ENCODE measurements around the gene TMEM163.

TMEM163 gene

DNA sequence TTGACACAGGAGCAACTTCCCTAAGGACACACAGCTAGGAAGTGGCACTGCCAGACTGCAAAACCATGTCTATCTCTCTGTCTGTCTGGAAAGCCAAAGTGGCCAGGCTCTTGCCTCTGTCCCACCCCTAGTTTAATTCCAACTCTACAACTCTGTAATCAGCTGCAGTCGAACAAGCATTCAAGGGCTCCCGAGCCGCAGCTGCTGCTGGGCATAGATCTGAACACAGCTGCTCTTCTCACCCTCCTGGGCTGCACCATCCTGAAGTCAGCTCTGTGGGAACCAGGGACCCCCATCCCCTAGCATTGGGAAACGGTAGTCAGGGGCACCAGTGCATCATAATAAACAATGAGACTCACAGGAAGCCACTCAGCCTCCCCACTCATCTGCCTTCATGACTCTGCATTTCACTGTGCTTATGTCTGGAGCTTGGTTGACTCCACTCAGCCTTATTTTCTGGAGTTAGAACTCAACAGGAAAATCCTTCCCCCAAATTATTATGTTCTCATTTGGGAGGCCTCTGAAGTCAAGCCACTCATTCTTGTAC is 44.4 kb upstream of the TMEM163 start:
- TF ChIP-seq ZBTB7A (IDR thresholded peaks at IDR 0.05; ENCODE audit: low read depth) (no peak), RAD21 (IDR thresholded peaks at IDR 0.05; ENCODE audit: low read depth) (no peak), TEAD4 (IDR thresholded peaks at IDR 0.05) (no peak), FOXM1 (IDR thresholded peaks at IDR 0.05; ENCODE audit: borderline replicate concordance, low read depth) (no peak), CEBPB (IDR thresholded peaks at IDR 0.05) (no peak), EGR1 (IDR thresholded peaks at IDR 0.05) (no peak), TCF12 (IDR thresholded peaks at IDR 0.05; ENCODE audit: low read depth) (no peak), NFIC (IDR thresholded peaks at IDR 0.05) (no peak), YY1 (IDR thresholded peaks at IDR 0.05; ENCODE audit: low read depth) (no peak), CREB1 (IDR thresholded peaks at IDR 0.05; ENCODE audit: low read depth) (no peak), TAF1 (IDR thresholded peaks at IDR 0.05; ENCODE audit: low read depth) (no peak), EP300 (IDR thresholded peaks at IDR 0.05; ENCODE audit: borderline replicate concordance) (no peak)
- TF ChIP-seq, protein P1, sequence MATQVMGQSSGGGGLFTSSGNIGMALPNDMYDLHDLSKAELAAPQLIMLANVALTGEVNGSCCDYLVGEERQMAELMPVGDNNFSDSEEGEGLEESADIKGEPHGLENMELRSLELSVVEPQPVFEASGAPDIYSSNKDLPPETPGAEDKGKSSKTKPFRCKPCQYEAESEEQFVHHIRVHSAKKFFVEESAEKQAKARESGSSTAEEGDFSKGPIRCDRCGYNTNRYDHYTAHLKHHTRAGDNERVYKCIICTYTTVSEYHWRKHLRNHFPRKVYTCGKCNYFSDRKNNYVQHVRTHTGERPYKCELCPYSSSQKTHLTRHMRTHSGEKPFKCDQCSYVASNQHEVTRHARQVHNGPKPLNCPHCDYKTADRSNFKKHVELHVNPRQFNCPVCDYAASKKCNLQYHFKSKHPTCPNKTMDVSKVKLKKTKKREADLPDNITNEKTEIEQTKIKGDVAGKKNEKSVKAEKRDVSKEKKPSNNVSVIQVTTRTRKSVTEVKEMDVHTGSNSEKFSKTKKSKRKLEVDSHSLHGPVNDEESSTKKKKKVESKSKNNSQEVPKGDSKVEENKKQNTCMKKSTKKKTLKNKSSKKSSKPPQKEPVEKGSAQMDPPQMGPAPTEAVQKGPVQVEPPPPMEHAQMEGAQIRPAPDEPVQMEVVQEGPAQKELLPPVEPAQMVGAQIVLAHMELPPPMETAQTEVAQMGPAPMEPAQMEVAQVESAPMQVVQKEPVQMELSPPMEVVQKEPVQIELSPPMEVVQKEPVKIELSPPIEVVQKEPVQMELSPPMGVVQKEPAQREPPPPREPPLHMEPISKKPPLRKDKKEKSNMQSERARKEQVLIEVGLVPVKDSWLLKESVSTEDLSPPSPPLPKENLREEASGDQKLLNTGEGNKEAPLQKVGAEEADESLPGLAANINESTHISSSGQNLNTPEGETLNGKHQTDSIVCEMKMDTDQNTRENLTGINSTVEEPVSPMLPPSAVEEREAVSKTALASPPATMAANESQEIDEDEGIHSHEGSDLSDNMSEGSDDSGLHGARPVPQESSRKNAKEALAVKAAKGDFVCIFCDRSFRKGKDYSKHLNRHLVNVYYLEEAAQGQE (IDR thresholded peaks at IDR 0.05; ENCODE audit: low read depth): no peak
- TF ChIP-seq, protein P2, sequence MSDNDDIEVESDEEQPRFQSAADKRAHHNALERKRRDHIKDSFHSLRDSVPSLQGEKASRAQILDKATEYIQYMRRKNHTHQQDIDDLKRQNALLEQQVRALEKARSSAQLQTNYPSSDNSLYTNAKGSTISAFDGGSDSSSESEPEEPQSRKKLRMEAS (IDR thresholded peaks at IDR 0.05): no peak
- TF ChIP-seq, protein P3, sequence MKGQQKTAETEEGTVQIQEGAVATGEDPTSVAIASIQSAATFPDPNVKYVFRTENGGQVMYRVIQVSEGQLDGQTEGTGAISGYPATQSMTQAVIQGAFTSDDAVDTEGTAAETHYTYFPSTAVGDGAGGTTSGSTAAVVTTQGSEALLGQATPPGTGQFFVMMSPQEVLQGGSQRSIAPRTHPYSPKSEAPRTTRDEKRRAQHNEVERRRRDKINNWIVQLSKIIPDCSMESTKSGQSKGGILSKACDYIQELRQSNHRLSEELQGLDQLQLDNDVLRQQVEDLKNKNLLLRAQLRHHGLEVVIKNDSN (IDR thresholded peaks at IDR 0.05): no peak

DNA sequence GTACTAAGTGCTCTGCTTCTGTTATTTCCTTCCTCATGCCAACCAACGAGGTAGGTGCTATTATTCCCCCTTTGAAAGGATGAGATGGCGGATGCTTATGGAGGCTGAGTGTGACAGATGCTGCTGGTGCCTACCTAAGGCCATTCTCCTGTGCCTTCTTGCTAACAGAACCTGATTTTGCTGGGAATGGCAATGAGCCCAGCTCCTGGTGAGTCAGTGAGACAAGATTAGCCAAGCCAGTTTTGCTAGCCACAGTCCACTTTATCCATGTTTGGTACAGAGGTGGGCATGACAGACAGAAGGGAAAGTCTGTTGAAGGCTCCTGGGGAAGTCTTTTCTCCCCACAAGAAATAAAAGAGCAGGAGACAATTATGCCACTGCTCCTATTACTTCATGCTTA is 43.7 kb upstream of the TMEM163 start:
- TF ChIP-seq, protein P2 (IDR thresholded peaks at IDR 0.05): no peak
- TF ChIP-seq TCF12 (IDR thresholded peaks at IDR 0.05; ENCODE audit: low read depth): no peak
- no peak for TF ChIP-seq EP300 (IDR thresholded peaks at IDR 0.05; ENCODE audit: borderline replicate concordance)
- no peak for TF ChIP-seq RAD21 (IDR thresholded peaks at IDR 0.05; ENCODE audit: low read depth)
- no peak for TF ChIP-seq TEAD4 (IDR thresholded peaks at IDR 0.05)
- TF ChIP-seq NFIC (IDR thresholded peaks at IDR 0.05): no peak
- TF ChIP-seq CREB1 (IDR thresholded peaks at IDR 0.05; ENCODE audit: low read depth): no peak
- TF ChIP-seq CEBPB (IDR thresholded peaks at IDR 0.05): no peak
- no peak for TF ChIP-seq EGR1 (IDR thresholded peaks at IDR 0.05)
- no peak for TF ChIP-seq YY1 (IDR thresholded peaks at IDR 0.05; ENCODE audit: low read depth)
- TF ChIP-seq ZBTB7A (IDR thresholded peaks at IDR 0.05; ENCODE audit: low read depth): no peak
- TF ChIP-seq TAF1 (IDR thresholded peaks at IDR 0.05; ENCODE audit: low read depth): no peak

DNA sequence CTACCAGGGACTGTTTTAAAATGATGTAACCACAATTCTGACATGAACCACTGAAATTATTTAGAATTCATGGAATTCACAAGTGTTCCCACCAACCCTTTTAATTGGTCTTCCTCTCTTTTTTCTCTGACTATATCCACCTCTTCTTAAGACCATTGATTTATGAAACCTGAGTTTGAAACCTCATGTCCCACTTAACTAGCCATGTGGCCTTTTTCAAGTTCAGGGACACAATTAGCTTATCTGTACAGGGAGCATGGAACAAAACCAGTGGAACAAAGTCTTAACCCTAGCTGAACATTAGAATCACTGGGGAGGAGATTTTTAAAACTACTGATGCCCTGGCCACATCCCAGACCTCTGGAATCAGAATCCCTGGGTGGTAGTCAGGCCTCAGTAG is 41.6 kb upstream of the TMEM163 start:
- no peak for TF ChIP-seq TEAD4 (IDR thresholded peaks at IDR 0.05)
- no peak for TF ChIP-seq NFIC (IDR thresholded peaks at IDR 0.05)
- TF ChIP-seq YY1 (IDR thresholded peaks at IDR 0.05; ENCODE audit: low read depth): no peak
- no peak for TF ChIP-seq FOXM1 (IDR thresholded peaks at IDR 0.05; ENCODE audit: borderline replicate concordance, low read depth)
- no peak for TF ChIP-seq EP300 (IDR thresholded peaks at IDR 0.05; ENCODE audit: borderline replicate concordance)
- TF ChIP-seq ZBTB7A (IDR thresholded peaks at IDR 0.05; ENCODE audit: low read depth): no peak
- no peak for TF ChIP-seq CEBPB (IDR thresholded peaks at IDR 0.05)
- TF ChIP-seq TCF12 (IDR thresholded peaks at IDR 0.05; ENCODE audit: low read depth): no peak
- TF ChIP-seq RAD21 (IDR thresholded peaks at IDR 0.05; ENCODE audit: low read depth): no peak
- TF ChIP-seq EGR1 (IDR thresholded peaks at IDR 0.05): no peak
- TF ChIP-seq, protein P3 (IDR thresholded peaks at IDR 0.05): no peak
- TF ChIP-seq, protein P2 (IDR thresholded peaks at IDR 0.05): no peak
- TF ChIP-seq, protein P1 (IDR thresholded peaks at IDR 0.05; ENCODE audit: low read depth): no peak
- no peak for TF ChIP-seq TAF1 (IDR thresholded peaks at IDR 0.05; ENCODE audit: low read depth)
- no peak for TF ChIP-seq CREB1 (IDR thresholded peaks at IDR 0.05; ENCODE audit: low read depth)

DNA sequence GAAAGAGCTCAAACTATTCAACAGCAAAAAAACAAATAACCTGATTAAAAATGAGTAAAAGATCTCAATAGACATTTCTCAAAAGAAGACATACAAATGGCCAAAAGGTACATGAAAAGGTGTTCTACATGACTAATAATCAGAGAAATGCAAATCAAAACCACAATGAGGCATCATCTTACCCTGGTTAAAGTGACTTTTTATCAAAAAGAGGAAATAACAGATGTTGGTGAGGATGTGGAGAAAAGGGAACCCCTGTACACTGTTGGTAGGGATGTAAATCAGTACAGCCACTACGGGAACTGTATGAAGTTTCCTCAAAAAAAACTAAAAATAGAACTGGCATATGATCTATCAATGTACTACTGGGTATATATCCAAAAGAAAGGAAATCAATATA is 39.8 kb upstream of the TMEM163 start:
- TF ChIP-seq YY1 (IDR thresholded peaks at IDR 0.05; ENCODE audit: low read depth): no peak
- TF ChIP-seq CREB1 (IDR thresholded peaks at IDR 0.05; ENCODE audit: low read depth): no peak
- TF ChIP-seq ZBTB7A (IDR thresholded peaks at IDR 0.05; ENCODE audit: low read depth): no peak
- TF ChIP-seq TEAD4 (IDR thresholded peaks at IDR 0.05): no peak
- no peak for TF ChIP-seq EP300 (IDR thresholded peaks at IDR 0.05; ENCODE audit: borderline replicate concordance)
- no peak for TF ChIP-seq NFIC (IDR thresholded peaks at IDR 0.05)
- TF ChIP-seq TAF1 (IDR thresholded peaks at IDR 0.05; ENCODE audit: low read depth): no peak
- TF ChIP-seq TCF12 (IDR thresholded peaks at IDR 0.05; ENCODE audit: low read depth): no peak
- no peak for TF ChIP-seq EGR1 (IDR thresholded peaks at IDR 0.05)
- no peak for TF ChIP-seq FOXM1 (IDR thresholded peaks at IDR 0.05; ENCODE audit: borderline replicate concordance, low read depth)
- TF ChIP-seq RAD21 (IDR thresholded peaks at IDR 0.05; ENCODE audit: low read depth): no peak
- TF ChIP-seq, protein P3 (IDR thresholded peaks at IDR 0.05): no peak
- TF ChIP-seq CEBPB (IDR thresholded peaks at IDR 0.05): no peak
- TF ChIP-seq, protein P2 (IDR thresholded peaks at IDR 0.05): no peak
- TF ChIP-seq, protein P1 (IDR thresholded peaks at IDR 0.05; ENCODE audit: low read depth): no peak
